B cell (primary cell): ENCODE measurements around the gene EXOC5.

ENCODE experiments used
- EZH2 ChIP-seq: IDR thresholded peaks from 2 replicates; pipeline ENCODE4 v1.6.1; 2012; ENCODE audit warnings: borderline replicate concordance, low read depth, mild to moderate bottlenecking, moderate library complexity, low read length; ENCODE audit not compliant: insufficient read depth, poor library complexity, severe bottlenecking
- TF ChIP-seq, protein P1 (sequence below): fragments of 200-600 bp; IDR thresholded peaks from one replicate; pipeline ENCODE4 v1.8.0; 2022; ENCODE audit warnings: antibody characterized with exemption, mild to moderate bottlenecking

DNA sequence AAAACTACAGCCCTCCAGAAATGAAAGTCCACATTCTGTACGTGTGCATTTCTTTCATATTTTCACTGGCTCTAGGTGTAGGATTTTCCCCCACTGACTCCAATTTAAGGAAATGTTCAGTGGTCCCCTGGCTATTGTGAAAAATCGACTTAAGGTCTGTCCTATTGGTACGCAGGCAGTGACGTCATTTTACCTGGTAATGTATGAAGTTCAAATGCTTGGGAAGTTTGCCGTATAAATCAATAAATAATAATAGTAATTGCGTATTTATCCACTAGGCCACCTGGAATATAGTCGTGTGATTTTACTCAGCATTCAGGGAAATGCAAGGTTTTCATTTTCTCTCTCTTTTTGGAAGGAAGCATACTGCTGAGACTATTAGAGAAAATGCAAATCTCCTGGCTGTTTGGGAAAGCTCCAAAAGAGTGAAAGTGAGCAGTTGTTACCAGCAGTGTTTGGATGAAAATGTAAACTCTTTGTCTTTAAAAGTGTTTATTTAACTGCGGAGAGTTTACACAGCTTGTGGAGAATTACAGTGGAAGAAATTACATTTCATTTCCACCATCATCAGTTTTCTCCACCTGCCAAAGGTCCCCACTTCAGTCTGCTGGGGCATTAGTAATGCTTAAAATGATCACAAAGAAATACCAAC, 107.0 kb downstream of the EXOC5 start:
- TF ChIP-seq, protein P1, sequence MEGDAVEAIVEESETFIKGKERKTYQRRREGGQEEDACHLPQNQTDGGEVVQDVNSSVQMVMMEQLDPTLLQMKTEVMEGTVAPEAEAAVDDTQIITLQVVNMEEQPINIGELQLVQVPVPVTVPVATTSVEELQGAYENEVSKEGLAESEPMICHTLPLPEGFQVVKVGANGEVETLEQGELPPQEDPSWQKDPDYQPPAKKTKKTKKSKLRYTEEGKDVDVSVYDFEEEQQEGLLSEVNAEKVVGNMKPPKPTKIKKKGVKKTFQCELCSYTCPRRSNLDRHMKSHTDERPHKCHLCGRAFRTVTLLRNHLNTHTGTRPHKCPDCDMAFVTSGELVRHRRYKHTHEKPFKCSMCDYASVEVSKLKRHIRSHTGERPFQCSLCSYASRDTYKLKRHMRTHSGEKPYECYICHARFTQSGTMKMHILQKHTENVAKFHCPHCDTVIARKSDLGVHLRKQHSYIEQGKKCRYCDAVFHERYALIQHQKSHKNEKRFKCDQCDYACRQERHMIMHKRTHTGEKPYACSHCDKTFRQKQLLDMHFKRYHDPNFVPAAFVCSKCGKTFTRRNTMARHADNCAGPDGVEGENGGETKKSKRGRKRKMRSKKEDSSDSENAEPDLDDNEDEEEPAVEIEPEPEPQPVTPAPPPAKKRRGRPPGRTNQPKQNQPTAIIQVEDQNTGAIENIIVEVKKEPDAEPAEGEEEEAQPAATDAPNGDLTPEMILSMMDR, result no peak
- TF ChIP-seq EZH2, result no peak
